ENCODE results near the gene UNC119B.

UNC119B gene

DNA sequence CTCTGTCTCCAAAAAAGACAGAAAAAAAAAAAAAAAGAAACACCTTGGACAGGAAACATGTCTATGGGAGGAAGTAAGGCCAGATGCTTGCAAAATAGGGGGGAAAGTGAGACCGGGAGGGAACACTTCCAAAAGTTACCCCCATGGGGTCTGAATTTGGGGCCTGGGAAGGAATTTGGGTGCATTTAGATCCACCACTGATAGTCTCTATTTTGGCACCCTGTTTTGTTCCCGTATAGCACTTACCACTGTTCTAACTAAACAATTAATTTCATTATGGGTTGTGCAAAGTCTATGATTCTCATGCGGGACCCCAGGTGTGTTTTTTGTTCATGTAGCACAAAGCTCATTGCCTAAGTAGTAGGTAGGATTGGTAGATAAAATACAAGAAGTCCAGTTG, 24.7 kb upstream of the UNC119B start:
- H3K4me3 ChIP-seq (ENCODE audit: low read depth, low read length), result no peak overlapping the region
- H3K36me3 ChIP-seq (ENCODE audit: control insufficient read depth in 2 of 2, insufficient read depth in 1 of 2, low read length in 2 of 2), result no peaks in the 10 kb centered on the region
- no peak for TF ChIP-seq ZNF843 (tag by site-specific recombination; IDR thresholded peaks at IDR 0.05)
- TF ChIP-seq ZNF133 (tag by site-specific recombination; IDR thresholded peaks at IDR 0.05), result no peak
- TF ChIP-seq, protein P1, sequence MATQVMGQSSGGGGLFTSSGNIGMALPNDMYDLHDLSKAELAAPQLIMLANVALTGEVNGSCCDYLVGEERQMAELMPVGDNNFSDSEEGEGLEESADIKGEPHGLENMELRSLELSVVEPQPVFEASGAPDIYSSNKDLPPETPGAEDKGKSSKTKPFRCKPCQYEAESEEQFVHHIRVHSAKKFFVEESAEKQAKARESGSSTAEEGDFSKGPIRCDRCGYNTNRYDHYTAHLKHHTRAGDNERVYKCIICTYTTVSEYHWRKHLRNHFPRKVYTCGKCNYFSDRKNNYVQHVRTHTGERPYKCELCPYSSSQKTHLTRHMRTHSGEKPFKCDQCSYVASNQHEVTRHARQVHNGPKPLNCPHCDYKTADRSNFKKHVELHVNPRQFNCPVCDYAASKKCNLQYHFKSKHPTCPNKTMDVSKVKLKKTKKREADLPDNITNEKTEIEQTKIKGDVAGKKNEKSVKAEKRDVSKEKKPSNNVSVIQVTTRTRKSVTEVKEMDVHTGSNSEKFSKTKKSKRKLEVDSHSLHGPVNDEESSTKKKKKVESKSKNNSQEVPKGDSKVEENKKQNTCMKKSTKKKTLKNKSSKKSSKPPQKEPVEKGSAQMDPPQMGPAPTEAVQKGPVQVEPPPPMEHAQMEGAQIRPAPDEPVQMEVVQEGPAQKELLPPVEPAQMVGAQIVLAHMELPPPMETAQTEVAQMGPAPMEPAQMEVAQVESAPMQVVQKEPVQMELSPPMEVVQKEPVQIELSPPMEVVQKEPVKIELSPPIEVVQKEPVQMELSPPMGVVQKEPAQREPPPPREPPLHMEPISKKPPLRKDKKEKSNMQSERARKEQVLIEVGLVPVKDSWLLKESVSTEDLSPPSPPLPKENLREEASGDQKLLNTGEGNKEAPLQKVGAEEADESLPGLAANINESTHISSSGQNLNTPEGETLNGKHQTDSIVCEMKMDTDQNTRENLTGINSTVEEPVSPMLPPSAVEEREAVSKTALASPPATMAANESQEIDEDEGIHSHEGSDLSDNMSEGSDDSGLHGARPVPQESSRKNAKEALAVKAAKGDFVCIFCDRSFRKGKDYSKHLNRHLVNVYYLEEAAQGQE (tag by site-specific recombination; IDR thresholded peaks at IDR 0.05), result no peak
- ChIA-PET POLR2A (no interaction called here), CTCF (interaction anchor here (0.6 to 1.5 kb wide), 2 partner anchors 36 to 492 kb away, joined by 3 to 6 read pairs; no protein-coding TSS in a partner anchor)
- H3K9me3 ChIP-seq (ENCODE audit: control insufficient read depth, insufficient read depth, low read depth, low read length), result no peaks in the 10 kb centered on the region
- H3K4me1 ChIP-seq (ENCODE audit: control insufficient read depth, insufficient read depth, low read length), result peaks cover 9% of the 10 kb centered on the region; the same call in 1 of the 2 replicates
- H3K27ac ChIP-seq (ENCODE audit: extremely low read depth, low read depth, low read length), result no peak overlapping the region

DNA sequence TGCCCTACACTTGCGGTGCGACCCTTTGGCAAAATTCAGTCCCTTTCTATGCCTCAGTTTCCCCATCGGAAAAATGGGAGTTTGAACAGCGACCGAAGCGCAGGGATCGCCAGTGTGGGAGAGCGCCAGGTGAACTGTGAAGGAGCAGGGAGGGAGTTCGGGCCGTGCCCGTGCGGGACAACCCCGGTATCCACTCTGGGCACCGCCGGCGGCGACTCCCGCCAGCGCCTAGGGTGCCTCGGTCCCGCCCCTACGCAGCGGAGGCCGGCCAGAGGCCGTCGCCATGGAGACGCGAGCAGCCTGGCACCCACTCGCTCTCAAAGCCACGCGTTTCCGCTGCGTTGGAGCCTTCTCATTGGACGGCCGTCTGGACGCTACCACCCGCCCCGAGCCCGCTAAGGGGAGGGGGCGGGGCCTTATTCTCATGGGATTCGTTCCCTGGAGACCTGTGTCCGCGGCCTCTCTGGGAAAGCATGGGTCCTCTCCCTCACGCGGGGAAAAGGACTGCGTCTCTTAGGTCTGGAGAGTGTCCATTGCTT, 24.0 kb upstream of the UNC119B start:
- H3K36me3 ChIP-seq (ENCODE audit: control insufficient read depth in 2 of 2, insufficient read depth in 1 of 2, low read length in 2 of 2), result no peaks in the 10 kb centered on the region
- peak overlapping the region; percentile 75 for H3K27ac ChIP-seq (ENCODE audit: extremely low read depth, low read depth, low read length)
- H3K4me3 ChIP-seq (ENCODE audit: low read depth, low read length), result peak overlapping the region; percentile 81
- ChIA-PET POLR2A (interaction anchor here (0.6 to 1.5 kb wide), 7 partner anchors 12 to 395 kb away, joined by 3 to 6 read pairs (median 4); partner anchors contain the start of genes POP5 and RNU4-2), CTCF (interaction anchor here (0.7 to 1.5 kb wide), 3 partner anchors 31 to 39 kb away, joined by 3 to 6 read pairs (median 3); no protein-coding TSS in a partner anchor)
- no peaks in the 10 kb centered on the region for H3K9me3 ChIP-seq (ENCODE audit: control insufficient read depth, insufficient read depth, low read depth, low read length)
- H3K4me1 ChIP-seq (ENCODE audit: control insufficient read depth, insufficient read depth, low read length), result peaks cover 9% of the 10 kb centered on the region; the same call in 1 of the 2 replicates
- TF ChIP-seq SETDB1 (IDR thresholded peaks at IDR 0.05; ENCODE audit: insufficient read length, low read length) (no peak), ZNF600 (tag by site-specific recombination; IDR thresholded peaks at IDR 0.05) (peak; percentile 80), KLF1 (tag by site-specific recombination; IDR thresholded peaks at IDR 0.05) (peak; percentile 77), SCRT1 (tag by site-specific recombination; IDR thresholded peaks at IDR 0.05; ENCODE audit: borderline replicate concordance) (no peak), ZNF785 (tag by site-specific recombination; IDR thresholded peaks at IDR 0.05) (no peak), ZNF391 (tag by site-specific recombination; IDR thresholded peaks at IDR 0.05; ENCODE audit: borderline replicate concordance, low read depth) (0 out of 2 replicates have a peak, but pooled peaks have one; percentile 44), ZNF133 (tag by site-specific recombination; IDR thresholded peaks at IDR 0.05) (no peak), ZFP37 (tag by site-specific recombination; IDR thresholded peaks at IDR 0.05) (no peak), ZNF426 (tag by site-specific recombination; IDR thresholded peaks at IDR 0.05) (no peak), ZNF777 (tag by site-specific recombination; IDR thresholded peaks at IDR 0.05; ENCODE audit: borderline replicate concordance) (no peak), ZNF248 (tag by site-specific recombination; IDR thresholded peaks at IDR 0.05) (no peak), KLF8 (tag by site-specific recombination; IDR thresholded peaks at IDR 0.05) (no peak), GFI1B (tag by site-specific recombination; IDR thresholded peaks at IDR 0.05) (no peak), ZNF16 (tag by site-specific recombination; IDR thresholded peaks at IDR 0.05; ENCODE audit: low read depth) (no peak), HOXD13 (CRISPR knock-in tag; IDR thresholded peaks at IDR 0.05; ENCODE audit: borderline replicate concordance) (no peak), GLI4 (tag by site-specific recombination; IDR thresholded peaks at IDR 0.05) (no peak), KLF10 (tag by site-specific recombination; IDR thresholded peaks at IDR 0.05) (no peak; the same call in 1 of the 2 replicates), HOXC10 (CRISPR knock-in tag; IDR thresholded peaks at IDR 0.05) (no peak)
- TF ChIP-seq, protein P2, sequence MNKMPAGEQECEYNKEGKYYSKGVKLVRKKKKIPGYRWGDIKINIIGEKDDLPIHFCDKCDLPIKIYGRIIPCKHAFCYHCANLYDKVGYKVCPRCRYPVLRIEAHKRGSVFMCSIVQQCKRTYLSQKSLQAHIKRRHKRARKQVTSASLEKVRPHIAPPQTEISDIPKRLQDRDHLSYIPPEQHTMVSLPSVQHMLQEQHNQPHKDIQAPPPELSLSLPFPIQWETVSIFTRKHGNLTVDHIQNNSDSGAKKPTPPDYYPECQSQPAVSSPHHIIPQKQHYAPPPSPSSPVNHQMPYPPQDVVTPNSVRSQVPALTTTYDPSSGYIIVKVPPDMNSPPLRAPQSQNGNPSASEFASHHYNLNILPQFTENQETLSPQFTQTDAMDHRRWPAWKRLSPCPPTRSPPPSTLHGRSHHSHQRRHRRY (tag by site-specific recombination; IDR thresholded peaks at IDR 0.05), result no peak
- TF ChIP-seq, protein P3, sequence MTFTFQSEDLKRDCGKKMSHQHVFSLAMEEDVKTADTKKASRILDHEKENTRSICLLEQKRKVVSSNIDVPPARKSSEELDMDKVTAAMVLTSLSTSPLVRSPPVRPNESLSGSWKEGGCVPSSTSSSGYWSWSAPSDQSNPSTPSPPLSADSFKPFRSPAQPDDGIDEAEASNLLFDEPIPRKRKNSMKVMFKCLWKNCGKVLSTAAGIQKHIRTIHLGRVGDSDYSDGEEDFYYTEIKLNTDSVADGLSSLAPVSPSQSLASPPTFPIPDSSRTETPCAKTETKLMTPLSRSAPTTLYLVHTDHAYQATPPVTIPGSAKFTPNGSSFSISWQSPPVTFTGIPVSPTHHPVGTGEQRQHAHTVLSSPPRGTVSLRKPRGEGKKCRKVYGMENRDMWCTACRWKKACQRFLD (tag by site-specific recombination; IDR thresholded peaks at IDR 0.05), result no peak
- TF ChIP-seq, protein P4, sequence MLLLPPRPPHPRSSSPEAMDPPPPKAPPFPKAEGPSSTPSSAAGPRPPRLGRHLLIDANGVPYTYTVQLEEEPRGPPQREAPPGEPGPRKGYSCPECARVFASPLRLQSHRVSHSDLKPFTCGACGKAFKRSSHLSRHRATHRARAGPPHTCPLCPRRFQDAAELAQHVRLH (tag by site-specific recombination; IDR thresholded peaks at IDR 0.05), result no peak
- TF ChIP-seq, protein P5, sequence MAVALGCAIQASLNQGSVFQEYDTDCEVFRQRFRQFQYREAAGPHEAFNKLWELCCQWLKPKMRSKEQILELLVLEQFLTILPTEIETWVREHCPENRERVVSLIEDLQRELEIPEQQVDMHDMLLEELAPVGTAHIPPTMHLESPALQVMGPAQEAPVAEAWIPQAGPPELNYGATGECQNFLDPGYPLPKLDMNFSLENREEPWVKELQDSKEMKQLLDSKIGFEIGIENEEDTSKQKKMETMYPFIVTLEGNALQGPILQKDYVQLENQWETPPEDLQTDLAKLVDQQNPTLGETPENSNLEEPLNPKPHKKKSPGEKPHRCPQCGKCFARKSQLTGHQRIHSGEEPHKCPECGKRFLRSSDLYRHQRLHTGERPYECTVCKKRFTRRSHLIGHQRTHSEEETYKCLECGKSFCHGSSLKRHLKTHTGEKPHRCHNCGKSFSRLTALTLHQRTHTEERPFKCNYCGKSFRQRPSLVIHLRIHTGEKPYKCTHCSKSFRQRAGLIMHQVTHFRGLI (tag by site-specific recombination; IDR thresholded peaks at IDR 0.05), result no peak
- TF ChIP-seq, protein P6, sequence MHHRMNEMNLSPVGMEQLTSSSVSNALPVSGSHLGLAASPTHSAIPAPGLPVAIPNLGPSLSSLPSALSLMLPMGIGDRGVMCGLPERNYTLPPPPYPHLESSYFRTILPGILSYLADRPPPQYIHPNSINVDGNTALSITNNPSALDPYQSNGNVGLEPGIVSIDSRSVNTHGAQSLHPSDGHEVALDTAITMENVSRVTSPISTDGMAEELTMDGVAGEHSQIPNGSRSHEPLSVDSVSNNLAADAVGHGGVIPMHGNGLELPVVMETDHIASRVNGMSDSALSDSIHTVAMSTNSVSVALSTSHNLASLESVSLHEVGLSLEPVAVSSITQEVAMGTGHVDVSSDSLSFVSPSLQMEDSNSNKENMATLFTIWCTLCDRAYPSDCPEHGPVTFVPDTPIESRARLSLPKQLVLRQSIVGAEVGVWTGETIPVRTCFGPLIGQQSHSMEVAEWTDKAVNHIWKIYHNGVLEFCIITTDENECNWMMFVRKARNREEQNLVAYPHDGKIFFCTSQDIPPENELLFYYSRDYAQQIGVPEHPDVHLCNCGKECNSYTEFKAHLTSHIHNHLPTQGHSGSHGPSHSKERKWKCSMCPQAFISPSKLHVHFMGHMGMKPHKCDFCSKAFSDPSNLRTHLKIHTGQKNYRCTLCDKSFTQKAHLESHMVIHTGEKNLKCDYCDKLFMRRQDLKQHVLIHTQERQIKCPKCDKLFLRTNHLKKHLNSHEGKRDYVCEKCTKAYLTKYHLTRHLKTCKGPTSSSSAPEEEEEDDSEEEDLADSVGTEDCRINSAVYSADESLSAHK (tag by site-specific recombination; IDR thresholded peaks at IDR 0.05), result peak; percentile 18; the same call in 1 of the 2 replicates

Data from HEK293 (cell line).